C4-2B (cell line): ENCODE results near the gene ATP4B.

Experiments
- CTCF ChIP-seq: fragments of 450-650 bp; conservative IDR thresholded peaks from 2 replicates; pipeline ENCODE4 v1.5.1; 2017; ENCODE audit warnings: mild to moderate bottlenecking
- ZFX ChIP-seq: fragments of 450-650 bp; IDR thresholded peaks from 2 replicates; pipeline ENCODE4 v1.6.1; 2017

- no peak for TF ChIP-seq CTCF
- no peak for TF ChIP-seq ZFX
Observed at GRCh38 chr13:113601166-113602070, 56.6 kb downstream of the ATP4B start.
